Measurements from ENCODE around the gene HS3ST1.
"Not testable (repeated sequence)": the region's sequence is repeated elsewhere in the genome, so short reads cannot be mapped to it uniquely, and the experiment has no call there.

The HS3ST1 gene

DNA sequence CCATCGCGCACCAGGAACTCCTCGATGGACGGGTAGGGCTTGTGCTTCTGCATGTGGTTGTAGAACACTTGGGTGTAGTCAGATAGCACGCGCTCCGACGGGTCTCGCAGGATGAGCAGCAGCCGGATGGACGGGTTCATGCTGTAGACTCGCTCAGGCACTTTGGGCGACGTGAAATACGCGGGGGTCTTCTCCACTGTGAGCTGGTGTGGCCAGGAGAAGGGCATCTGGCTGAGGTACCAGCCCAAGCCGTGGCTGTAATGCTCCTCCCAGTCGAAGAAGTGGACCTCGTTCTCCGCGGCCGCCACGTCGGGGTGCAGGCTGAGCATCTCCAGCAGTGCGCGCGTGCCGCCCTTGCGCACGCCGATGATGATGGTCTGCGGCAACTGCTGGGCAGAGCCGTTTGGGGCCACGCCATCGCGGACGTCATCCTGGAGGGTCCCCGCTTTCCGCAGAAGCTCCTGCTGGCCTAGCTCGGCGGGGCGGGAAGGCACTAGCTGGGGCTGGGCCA, 29.2 kb downstream of the HS3ST1 start:
- DNase-seq (ENCODE audit: low spot score), result no peak

GRCh38 chr4:11397819-11398610, 30.7 kb downstream of the HS3ST1 start:
- no peak for DNase-seq (ENCODE audit: low spot score)

DNA sequence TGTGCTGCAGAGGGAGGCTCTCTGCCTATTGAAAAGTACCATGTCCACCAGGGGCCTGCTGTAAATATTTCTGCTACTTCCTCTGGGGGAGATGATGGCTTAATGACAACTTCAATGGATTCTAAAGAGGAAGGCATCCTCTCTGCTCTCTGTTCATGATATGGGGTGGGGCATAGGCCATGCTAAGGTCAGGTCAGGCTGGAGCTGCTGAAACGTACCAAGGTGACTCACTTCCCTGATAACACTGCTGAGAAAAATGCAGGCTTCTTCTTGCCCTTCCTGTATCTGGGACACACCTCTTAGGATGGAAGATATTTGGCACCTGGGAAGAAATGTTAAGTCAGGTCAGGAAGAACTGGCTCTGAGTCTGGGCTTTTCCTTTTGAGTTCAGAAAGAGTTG, 31.5 kb downstream of the HS3ST1 start:
- DNase-seq (ENCODE audit: low spot score), result peak; percentile 60

DNA sequence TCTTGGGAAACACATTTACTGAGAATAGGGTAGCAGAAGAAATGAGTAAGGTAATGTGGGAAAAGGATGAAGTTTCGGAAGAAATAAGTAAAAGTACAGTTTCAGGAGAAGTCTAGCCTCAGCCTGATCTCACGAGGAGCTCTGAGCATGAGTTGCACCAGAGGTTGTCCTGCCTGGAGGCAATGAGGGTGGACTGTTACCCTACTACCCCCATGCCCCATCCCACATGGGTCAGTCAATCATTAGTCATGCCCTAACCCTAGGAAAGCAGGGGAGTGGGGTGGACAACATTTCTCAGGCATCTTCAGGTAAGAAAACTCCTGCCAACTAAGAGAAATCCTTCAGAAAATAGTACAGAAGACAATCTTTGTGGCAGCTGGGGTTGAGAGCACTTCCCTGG, 35.1 kb downstream of the HS3ST1 start:
- no peak for DNase-seq (ENCODE audit: low spot score)

- not testable (repeated sequence) for DNase-seq (ENCODE audit: low spot score)
These were observed 44.6 kb downstream of the HS3ST1 start for GRCh38 chr4:11384072-11384471.

DNA sequence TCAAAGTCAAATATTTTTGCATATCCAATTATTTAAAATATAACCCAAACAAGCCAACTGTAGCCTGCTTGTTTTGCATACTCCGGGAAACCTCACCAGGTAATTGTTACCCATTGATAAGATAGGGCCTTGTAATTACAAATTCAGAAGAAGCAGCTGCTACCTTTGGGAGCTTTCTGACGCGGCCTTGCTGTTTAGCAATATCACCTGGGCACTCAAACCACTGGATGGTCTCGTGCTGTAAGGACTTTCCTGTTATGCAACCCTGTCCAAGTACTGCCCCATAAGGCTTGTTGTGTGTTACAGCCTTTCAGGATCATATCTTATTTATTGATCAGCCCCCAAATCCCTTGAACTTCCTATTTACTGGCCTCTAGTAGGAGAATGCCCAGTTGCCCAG, 52.1 kb downstream of the HS3ST1 start:
- DNase-seq (ENCODE audit: low spot score), result no peak

GRCh38 chr4:11376146-11376545, 52.5 kb downstream of the HS3ST1 start:
- DNase-seq (ENCODE audit: low spot score), result no peak

DNA sequence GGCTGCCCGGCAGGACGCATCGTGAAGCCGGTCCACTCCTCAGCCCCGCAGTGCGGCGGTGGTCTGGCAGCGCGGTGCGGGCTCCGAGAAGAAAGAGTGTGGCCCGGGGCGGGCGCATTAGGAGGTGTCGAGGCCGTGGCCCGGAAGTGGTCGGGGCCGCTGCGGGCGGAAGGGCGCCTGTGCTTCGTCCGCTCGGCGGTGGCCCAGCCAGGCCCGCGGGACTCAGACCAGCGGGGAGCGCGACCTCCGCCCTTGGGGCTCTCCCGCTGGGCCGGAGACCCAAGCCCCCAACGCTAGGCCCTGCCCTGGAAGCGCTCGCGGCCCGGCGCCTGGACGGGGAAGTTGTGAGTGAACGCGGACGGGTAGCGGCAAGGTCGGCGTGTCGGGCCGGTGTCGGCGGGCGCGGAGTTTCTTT, 60.0 kb downstream of the HS3ST1 start:
- no peak for DNase-seq (ENCODE audit: low spot score)

DNA sequence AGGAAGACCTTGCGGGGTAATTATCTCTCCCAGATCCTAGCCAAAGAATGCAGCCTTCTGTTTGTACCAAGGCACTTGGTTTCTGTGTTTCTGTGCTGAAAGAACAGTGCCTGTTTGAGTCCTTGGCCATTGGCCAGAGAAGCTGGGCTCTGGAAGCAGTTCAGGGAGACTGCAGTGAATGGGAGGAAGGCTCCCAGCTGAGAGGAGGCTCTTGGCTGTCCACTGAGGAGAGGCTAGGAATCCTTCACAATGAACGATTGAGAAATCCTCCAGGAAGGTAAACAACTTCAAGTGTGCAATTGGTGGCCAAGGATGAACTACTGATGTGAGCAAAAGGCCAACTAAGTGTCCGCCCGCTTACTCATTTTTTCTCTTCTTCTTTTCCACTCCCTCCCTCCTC, 61.3 kb downstream of the HS3ST1 start:
- DNase-seq (ENCODE audit: low spot score), result no peak

- DNase-seq (ENCODE audit: low spot score), result no peak
These were observed 61.8 kb downstream of the HS3ST1 start for GRCh38 chr4:11366859-11367258.

GRCh38 chr4:11365039-11365438, 63.7 kb downstream of the HS3ST1 start:
- DNase-seq (ENCODE audit: low spot score), result no peak

DNA sequence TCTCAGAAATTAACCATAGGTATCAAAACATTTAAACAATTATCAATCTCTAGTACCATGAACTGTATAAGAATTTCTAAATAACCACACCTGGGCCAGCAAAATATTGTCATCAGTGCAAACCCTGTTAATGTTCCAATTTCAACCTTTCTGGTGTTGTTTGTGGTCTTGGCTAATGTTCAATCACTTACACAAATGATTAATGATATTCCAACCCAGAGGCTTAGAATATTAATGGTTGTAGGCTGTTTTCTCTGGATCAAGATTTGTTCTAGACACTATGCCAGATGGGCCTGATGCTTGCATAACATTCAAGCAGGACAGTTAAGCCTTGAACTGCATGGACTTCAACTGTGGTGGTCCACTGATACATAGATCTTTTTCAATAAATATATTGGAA, 69.1 kb downstream of the HS3ST1 start:
- no peak for DNase-seq (ENCODE audit: low spot score)

DNA sequence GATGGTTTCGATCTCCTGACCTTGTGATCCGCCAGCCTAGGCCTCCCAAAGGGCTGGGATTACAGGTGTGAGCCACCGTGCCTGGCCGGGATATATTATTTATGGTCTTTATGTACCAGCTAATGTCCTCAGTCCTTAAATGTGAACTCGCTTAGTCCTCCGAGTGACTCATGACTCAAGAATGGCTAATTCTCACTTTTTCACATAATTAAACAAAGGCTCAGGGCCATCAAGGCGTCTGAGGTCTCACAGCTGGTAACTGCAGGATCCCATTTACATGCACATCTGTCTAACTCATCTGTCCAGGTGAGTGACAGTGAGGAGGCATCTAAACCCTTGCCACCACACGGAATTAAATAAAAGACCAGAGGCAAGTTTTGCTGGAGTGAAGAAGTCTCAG, 73.5 kb downstream of the HS3ST1 start:
- no peak for DNase-seq (ENCODE audit: low spot score)

DNA sequence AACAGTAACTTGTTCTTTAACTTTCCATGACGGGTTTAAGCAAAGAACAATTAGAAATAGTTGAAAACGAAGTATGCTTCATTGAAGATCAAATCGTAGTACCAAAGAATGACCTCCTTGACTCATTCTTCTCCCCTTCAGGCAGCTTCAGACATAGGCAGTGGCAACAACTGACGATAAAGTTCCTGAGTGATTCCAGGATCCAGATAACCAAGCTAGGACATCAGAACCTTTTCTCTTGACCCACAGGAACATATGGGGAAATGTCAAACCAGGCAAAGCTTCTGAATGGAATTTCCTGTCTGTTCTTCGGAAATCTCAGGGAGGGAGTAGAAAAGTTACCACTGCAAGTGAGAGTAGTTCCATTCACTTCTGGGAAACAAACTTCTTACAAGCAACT, 74.2 kb downstream of the HS3ST1 start:
- no peak for DNase-seq (ENCODE audit: low spot score)

GRCh38 chr4:11348449-11349088, 80.1 kb downstream of the HS3ST1 start:
- DNase-seq (ENCODE audit: low spot score), result peak; percentile 27

- no peak for DNase-seq (ENCODE audit: low spot score)
These were observed 83.8 kb downstream of the HS3ST1 start for GRCh38 chr4:11344916-11345315.

DNA sequence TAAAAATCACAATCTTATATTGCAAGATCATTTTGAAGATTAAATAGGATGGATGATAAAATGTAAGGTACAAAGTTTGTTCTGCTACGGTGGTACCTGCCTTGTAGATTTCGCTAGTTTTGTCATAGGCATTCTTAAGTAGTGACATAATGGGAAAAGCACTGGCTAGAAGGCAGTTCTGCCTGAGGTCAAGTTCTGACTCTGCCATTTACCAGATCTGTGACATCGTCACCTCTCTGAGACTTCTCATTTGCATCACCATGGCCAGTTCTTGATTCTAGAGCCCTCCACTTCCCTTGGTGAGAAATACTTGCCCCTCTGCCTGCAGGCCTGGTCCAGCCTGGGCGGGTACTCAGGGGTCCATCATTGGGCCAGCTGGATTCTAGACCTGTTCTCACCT, 85.2 kb downstream of the HS3ST1 start:
- no peak for DNase-seq (ENCODE audit: low spot score)
